GM10847 (cell line): ENCODE data around the gene RIN1.

ENCODE experiments used
- POLR2A ChIP-seq: IDR thresholded peaks from 2 replicates; pipeline ENCODE4 v1.6.1; 2011; ENCODE audit not compliant: insufficient read length; ENCODE audit errors: extremely low read depth

Gene RIN1

GRCh38 chr11:66361502-66361941 is 25.3 kb upstream of the RIN1 start:
- TF ChIP-seq POLR2A = no peak

DNA sequence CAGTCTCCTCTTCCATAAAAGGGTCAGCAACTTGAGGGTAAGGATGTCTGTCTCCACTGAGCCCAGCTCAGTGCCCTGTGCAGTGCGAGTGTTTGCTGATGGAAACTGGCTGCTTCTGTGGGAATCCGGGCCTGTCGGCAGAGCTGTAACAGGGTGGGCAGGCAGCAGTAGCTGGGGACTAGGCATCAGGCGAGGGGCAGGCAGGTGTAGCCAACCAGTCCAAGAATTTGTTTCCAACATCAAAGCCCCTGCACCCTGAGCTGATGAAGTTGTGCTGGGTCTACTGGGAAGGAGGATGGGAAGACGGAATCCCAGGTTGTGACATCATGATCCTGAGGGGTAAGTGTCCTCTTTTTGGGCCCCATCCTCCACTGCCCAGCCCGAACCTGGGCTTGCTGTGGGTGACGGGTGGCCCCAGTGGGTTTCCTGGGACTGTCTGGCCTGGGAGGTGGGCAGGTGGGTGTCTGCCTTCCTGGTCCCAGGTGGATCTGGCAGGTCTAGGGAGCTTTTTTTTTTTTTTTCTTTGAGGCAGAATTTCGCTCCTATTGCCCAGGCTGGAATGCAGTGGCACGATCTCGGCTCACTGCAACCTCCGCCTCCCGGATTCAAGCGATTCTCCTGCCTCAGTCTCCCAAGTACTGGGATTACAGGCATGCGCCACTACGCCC is 24.3 kb upstream of the RIN1 start:
- no peak for TF ChIP-seq POLR2A

GRCh38 chr11:66359662-66360087 is 23.4 kb upstream of the RIN1 start:
- no peak for TF ChIP-seq POLR2A

DNA sequence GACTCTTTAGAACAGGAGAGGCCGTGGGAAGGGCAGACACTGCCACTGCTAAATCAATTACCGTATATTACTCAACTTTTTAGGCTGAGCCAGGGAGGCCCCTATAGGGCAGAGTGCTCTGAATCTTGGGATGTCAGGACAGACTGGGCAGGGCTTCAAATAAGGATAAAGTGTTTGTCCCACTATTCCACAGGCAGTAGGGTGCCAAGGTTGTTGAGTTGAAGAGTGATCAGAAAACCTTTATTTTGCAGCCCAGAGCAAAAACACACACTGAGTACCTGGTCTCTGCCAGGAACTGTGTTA is 12.8 kb upstream of the RIN1 start:
- no peak for TF ChIP-seq POLR2A

DNA sequence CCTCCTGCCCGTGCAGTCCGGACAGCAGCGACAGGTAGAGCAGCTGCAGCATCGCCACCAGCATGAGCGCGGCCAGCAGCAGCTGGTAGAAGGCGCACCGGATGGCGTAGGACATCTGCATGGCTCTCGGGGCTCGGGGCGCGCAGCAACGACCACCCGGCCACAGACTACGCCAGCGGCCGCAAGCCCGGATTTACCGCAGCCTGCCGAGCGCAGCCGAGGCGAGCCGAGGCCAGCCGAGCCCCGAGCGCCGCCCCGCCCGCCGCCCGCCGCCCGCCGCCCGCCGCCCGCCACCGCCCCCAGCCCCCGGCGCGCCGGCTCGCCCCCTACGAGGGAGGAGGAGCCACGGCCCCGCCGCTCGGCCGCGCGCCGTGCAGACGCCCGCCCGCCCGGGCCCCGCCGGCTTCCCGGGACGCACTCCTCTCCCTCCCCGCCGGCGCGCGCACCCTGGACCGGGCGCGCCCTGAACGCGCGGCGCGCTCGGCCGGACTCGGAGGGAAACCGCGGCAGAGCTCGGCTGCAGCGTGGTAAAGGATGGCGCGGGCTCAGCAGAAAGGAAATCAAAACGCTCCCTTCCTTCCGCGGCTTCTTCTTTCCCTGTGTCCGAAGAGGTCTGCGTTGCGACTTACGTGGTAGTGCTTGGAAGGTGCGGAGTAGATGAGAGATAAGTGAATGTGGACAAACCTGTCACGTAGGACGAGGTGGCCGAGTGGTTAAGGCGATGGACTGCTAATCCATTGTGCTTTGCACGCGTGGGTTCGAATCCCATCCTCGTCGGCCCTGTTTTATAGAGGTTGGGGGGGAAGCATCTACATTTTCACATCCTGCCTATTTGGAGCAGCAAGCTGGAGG is 11.4 kb upstream of the RIN1 start, which contains the start of gene B4GAT1:
Gene B4GAT1, minus strand, starts transcription at position 205 of the 852 bp plus-strand sequence. Its CDS starts 84 bp downstream, at position 121.
- TF ChIP-seq POLR2A = peak; percentile 21

- no peak for TF ChIP-seq POLR2A
Observed at GRCh38 chr11:66346476-66347424, 10.5 kb upstream of the RIN1 start.

DNA sequence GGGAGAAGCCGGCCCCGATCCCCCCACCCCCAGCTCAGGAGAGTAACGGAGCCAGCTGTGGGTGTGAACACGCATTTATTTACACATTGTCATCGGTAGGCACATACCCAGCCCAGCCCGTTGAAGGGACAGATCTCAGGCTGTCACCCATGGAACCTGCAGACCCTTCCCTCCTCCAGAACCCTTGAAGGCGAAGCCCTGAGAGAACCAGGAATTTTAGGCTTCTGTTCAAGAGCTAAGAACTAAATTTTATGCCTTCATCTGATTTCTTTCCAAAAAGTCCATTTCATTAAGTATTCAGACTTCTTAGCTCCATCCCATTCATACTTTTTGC is 9.0 kb upstream of the RIN1 start:
- no peak for TF ChIP-seq POLR2A

GRCh38 chr11:66344550-66345315 is 8.5 kb upstream of the RIN1 start, which contains the start of gene BRMS1:
Gene BRMS1, minus strand, starts transcription at chr11:66345104. Its CDS starts 2,870 bp downstream, at chr11:66342234.
- TF ChIP-seq POLR2A = peak; percentile 90

- no peak for TF ChIP-seq POLR2A
Observed at GRCh38 chr11:66343176-66343575, 6.9 kb upstream of the RIN1 start.

- TF ChIP-seq POLR2A = no peak
Observed at GRCh38 chr11:66341502-66342126, 5.4 kb upstream of the RIN1 start.

DNA sequence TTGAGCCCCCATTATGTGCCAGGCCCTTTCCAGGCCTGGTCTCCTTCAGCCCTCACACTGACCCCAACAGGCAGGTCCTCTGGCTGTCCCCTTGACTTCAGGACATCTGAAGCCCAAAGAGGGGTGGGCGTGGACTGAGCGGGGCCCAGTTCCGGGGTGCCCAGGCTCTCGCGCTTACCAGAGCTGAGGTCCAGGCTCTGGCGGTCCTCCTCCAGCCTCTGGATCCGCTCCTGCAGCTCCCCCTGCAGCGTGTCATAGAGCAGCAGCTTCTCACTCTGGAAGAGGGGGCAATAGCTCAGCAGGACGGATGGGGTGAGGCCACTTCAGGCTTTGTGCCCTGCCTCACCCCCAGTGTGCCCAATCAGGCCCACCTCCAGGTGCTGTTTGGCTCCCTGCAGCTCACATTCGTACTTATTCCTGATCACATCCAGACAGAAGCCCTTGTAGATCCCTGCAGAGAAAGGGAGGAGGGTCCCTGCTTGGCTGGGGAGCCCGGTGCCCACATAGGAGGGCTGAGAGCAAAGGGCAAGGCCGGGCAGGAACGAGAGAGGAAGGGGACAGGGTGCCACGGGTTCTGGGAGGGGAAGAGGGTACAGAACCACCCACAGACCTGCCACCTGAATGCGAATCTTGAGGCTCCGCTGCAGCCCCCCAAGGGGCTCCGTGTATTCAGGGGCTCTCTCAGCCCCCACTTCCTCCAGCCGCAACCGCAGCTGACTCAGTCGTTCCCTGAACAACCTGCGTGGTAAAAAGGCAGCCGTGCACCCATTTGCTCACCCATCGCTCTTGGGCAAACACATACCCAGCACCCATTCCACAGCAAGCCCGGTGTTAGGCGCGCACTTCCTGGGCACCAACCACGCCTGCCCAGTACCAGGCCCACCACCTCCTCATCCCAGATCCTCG is 4.6 kb upstream of the RIN1 start:
- TF ChIP-seq POLR2A = no peak

GRCh38 chr11:66339686-66340483 is 3.7 kb upstream of the RIN1 start:
- TF ChIP-seq POLR2A = no peak

GRCh38 chr11:66339162-66339675 is 3.0 kb upstream of the RIN1 start:
- no peak for TF ChIP-seq POLR2A
